CD4-positive, alpha-beta T cell (primary cell): ENCODE results near the gene HDAC4. TPM values are rescaled to one million over a fixed set of nuclear protein-coding genes. Genes with fewer than 3 reads are reported as not detected.

Source experiments
- ATAC-seq: fragments of 200-7000 bp; cut with Tn5 transposase; one replicate; pipeline ENCODE4 v1.10.0; 2022; ENCODE audit warnings: mild to moderate bottlenecking; ENCODE audit not compliant: poor library complexity
- CTCF ChIA-PET: fragments of 350-600 bp; sonication (Branson Sonifier 250); formaldehyde crosslinking; loops from one replicate; lab custom pipeline; 2021; ENCODE audit warnings: antibody characterized with exemption, inconsistent platforms; lab: Charles Lee
- POLR2A ChIA-PET: fragments of 350-600 bp; sonication (Branson Sonifier 250); formaldehyde crosslinking; loops from one replicate; lab custom pipeline; 2021; ENCODE audit warnings: antibody characterized with exemption, inconsistent platforms; lab: Charles Lee
- DNase-seq, 14 experiments: peaks; one replicate each; pipeline ENCODE4 v3.0.0-alpha.2; 2013 to 2020; ENCODE audit warnings: mixed read lengths in 2 of 14
- H3K27ac ChIP-seq, 2 donors: one replicate each; pipeline versions ENCODE4 v1.5.1 to v1.7.0; 2013; ENCODE audit warnings: low read length in 2 of 2, low read depth in 1 of 2, mild to moderate bottlenecking in 1 of 2
- H3K27me3 ChIP-seq, 2 experiments: 1 replicate in 1 of 2; 2 replicates in 1 of 2; pipeline versions ENCODE4 v1.6.1 to v1.7.0; 2013; ENCODE audit warnings: low read length in 2 of 2, control low read depth in 1 of 2, mild to moderate bottlenecking in 1 of 2, moderate library complexity in 1 of 2; ENCODE audit not compliant: insufficient read depth in 2 of 2, control insufficient read depth in 1 of 2
- H3K36me3 ChIP-seq: one replicate; pipeline ENCODE4 v1.6.1; 2013; ENCODE audit warnings: low read length, control low read depth; ENCODE audit not compliant: insufficient read depth
- H3K4me1 ChIP-seq: one replicate; pipeline ENCODE4 v1.6.1; 2013; ENCODE audit warnings: low read length, control low read depth; ENCODE audit not compliant: insufficient read depth
- H3K4me3 ChIP-seq: one replicate; pipeline ENCODE4 v1.5.1; 2013; ENCODE audit warnings: mild to moderate bottlenecking, low read length, moderate library complexity
- H3K9me3 ChIP-seq, 2 experiments: 1 replicate in 1 of 2; 2 replicates in 1 of 2; pipeline versions ENCODE4 v1.6.1 to v1.7.0; 2013; ENCODE audit warnings: low read length in 2 of 2, mild to moderate bottlenecking in 2 of 2, control low read depth in 1 of 2, moderate library complexity in 1 of 2; ENCODE audit not compliant: control insufficient read depth in 1 of 2, insufficient read depth in 1 of 2
- H3K27ac Mint-ChIP-seq: one replicate; pipeline ENCODE4 v1.8.0; 2020; ENCODE audit warnings: mixed read lengths
- H3K27me3 Mint-ChIP-seq: one replicate; pipeline ENCODE4 v1.8.0; 2021; ENCODE audit warnings: mixed read lengths
- H3K36me3 Mint-ChIP-seq: one replicate; pipeline ENCODE4 v1.8.0; 2021; ENCODE audit warnings: low read depth, mixed read lengths
- H3K4me1 Mint-ChIP-seq: one replicate; pipeline ENCODE4 v1.8.0; 2021; ENCODE audit warnings: low read depth, mixed read lengths
- H3K4me3 Mint-ChIP-seq: one replicate; pipeline ENCODE4 v1.8.0; 2020; ENCODE audit warnings: mild to moderate bottlenecking, mixed read lengths
- H3K9me3 Mint-ChIP-seq: one replicate; pipeline ENCODE4 v1.8.0; 2020; ENCODE audit warnings: mixed read lengths
- CTCF ChIP-seq: fragments of 200-600 bp; IDR thresholded peaks from one replicate; pipeline ENCODE4 v1.8.0; 2022; ENCODE audit warnings: antibody characterized with exemption, mild to moderate bottlenecking
- intact Hi-C, 2 experiments: fragments of 100-400 bp; cut with DNase I in 1 of 2; cut with micrococcal nuclease in 1 of 2; formaldehyde crosslinking; loops; one replicate each; pipeline versions ENCODE4 v1.15.1 to v1.9.0; 2023 to 2025; cut with DNase I, micrococcal nuclease
- total RNA-seq, 174 experiments: library from RNA in 2 of 174; stranded (reverse) in 2 of 174; gene quantifications; one replicate each; pipeline ENCODE4 v1.2.3 and lab custom pipeline; 2021 to 2026

HDAC4 gene
- total RNA-seq, 2 experiments from 2014 or later = 45.3 to 49.2 TPM

DNA sequence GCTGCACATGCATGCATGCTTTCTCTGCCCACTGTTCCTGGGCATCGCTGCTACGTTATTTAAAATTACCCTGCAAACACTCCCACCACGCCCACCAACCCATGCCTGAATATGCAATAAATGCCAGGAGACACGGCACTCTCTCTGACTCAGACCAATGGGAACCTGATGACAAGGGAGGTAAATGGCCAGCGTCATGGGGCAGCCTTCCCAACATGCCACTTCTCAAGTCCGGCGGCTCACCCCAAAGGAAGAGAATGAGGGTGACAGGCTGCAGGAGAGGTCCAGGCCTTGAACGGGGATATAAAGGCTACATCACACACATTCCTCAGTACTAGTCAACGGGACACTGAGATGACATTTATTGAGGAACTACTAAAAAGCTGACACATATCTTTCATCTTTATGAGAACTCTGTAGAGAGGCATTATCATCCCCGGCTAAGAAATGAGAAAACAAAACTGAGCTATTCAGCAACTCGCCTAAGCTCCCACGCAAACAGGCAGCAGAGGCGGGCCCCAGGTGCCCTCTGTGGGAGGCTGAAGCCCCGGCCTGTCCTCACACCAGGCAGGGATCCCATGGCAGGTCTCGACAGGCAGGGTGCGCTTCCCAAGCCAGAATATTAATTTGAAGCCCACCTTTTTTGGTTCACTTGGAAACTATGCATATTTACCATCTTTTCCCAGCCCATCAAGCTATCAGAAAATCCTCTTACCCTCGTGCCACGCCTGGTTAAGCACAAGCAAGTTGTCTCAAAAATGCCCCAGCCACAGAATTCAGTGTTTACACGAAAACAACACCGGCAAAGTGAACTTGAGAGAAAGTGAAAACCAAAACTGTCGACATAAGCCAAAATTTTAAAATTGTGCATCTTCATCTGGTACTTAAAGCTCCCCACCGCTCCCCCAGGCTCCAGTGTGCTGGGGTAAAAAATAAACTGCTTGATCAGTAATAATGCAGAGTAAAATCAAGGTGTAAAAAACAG is 166.3 kb downstream of the HDAC4 start:
- no peak for ATAC-seq
- peak overlapping the region; percentile 52 for H3K4me3 Mint-ChIP-seq
- H3K9me3 Mint-ChIP-seq = no peaks in the 10 kb centered on the region
- DNase-seq = no peak
- Histone ChIP-seq H3K27me3 (no peaks in the 10 kb centered on the region), H3K4me1 (peaks cover 76% of the 10 kb centered on the region), H3K4me3 (no peak overlapping the region), H3K9me3 (no peaks in the 10 kb centered on the region), H3K36me3 (peaks cover 7% of the 10 kb centered on the region), H3K27ac (no peak overlapping the region)
- intact Hi-C loops = no loop called here
- POLR2A ChIA-PET = no interaction called here
- CTCF ChIA-PET = no interaction called here
- H3K27ac Mint-ChIP-seq = peak overlapping the region; percentile 80
- no peak for TF ChIP-seq CTCF
- peaks cover 12% of the 10 kb centered on the region for H3K36me3 Mint-ChIP-seq
- peaks cover 74% of the 10 kb centered on the region for H3K4me1 Mint-ChIP-seq
- H3K27me3 Mint-ChIP-seq = no peaks in the 10 kb centered on the region

- no peak for DNase-seq
- H3K9me3 ChIP-seq = no peaks in the 10 kb centered on the region
- no peak overlapping the region for H3K4me3 Mint-ChIP-seq
Measured at GRCh38 chr2:239233576-239233975, 167.2 kb downstream of the HDAC4 start.

DNA sequence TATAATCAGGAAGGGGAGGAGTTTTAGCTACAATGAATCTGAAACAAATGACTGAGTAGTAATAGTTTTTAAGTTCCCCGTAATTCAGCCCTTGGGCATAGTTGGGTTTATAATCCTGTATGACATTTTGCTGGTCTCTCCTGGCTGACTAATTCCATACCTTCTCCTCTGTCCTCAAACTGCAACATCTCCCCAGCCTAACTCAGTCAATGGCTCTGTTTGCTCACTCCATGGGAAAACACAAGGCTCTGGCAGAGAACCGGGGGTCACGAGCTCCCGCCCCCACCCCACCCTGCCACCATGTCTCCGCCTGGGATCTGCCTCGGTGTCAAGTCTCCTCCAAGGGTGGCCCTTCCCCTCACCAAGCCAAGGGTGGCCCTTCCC is 168.6 kb downstream of the HDAC4 start:
- Histone ChIP-seq H3K4me3 (peak overlapping the region; percentile 42), H3K27ac (peak overlapping the region; percentile 25 to 47), H3K36me3 (peaks cover 11% of the 10 kb centered on the region), H3K9me3 (no peaks in the 10 kb centered on the region), H3K27me3 (no peaks in the 10 kb centered on the region), H3K4me1 (peaks cover 64% of the 10 kb centered on the region)
- no peaks in the 10 kb centered on the region for H3K9me3 Mint-ChIP-seq
- CTCF ChIA-PET = interaction anchor here (1.6 kb wide), 1 partner anchor 35 kb away, joined by 5 read pairs; no protein-coding TSS in a partner anchor
- ATAC-seq = peak; percentile 33
- intact Hi-C loops = no loop called here
- H3K36me3 Mint-ChIP-seq = peaks cover 9% of the 10 kb centered on the region
- POLR2A ChIA-PET = interaction anchor here (0.6 to 1.1 kb wide), 8 partner anchors 10 to 70 kb away, joined by 3 to 5 read pairs (median 3); no protein-coding TSS in a partner anchor
- H3K4me3 Mint-ChIP-seq = peak overlapping the region; percentile 40
- no peak for DNase-seq
- no peaks in the 10 kb centered on the region for H3K27me3 Mint-ChIP-seq
- peak overlapping the region; percentile 91 for H3K27ac Mint-ChIP-seq
- H3K4me1 Mint-ChIP-seq = peaks cover 72% of the 10 kb centered on the region
- TF ChIP-seq CTCF = no peak

More at GRCh38 chr2:239233576-239233975, 167.2 kb downstream of the HDAC4 start:
- CTCF ChIA-PET = interaction anchor here (1.6 kb wide), 1 partner anchor 34 kb away, joined by 5 read pairs; no protein-coding TSS in a partner anchor
- no peak for TF ChIP-seq CTCF
- H3K36me3 ChIP-seq = peaks cover 7% of the 10 kb centered on the region
- H3K27ac ChIP-seq = no peak overlapping the region
- no peaks in the 10 kb centered on the region for H3K27me3 ChIP-seq
- Mint-ChIP-seq H3K36me3 (peaks cover 9% of the 10 kb centered on the region), H3K4me1 (peaks cover 72% of the 10 kb centered on the region), H3K9me3 (no peaks in the 10 kb centered on the region), H3K27ac (peak overlapping the region; percentile 80), H3K27me3 (no peaks in the 10 kb centered on the region)
- peaks cover 67% of the 10 kb centered on the region for H3K4me1 ChIP-seq
- intact Hi-C loops = no loop called here
- POLR2A ChIA-PET = no interaction called here
- no peak overlapping the region for H3K4me3 ChIP-seq
- no peak for ATAC-seq
